Stimulated activated CD4-positive, alpha-beta T cell treated with anti-CD3 and anti-CD28 coated beads, Interleukin-15, amount 100 ng/mL, for 1 hour (primary cell): ENCODE data around the gene RNF32.

Source experiments
- DNase-seq, 2 donors: peaks; one replicate each; pipeline ENCODE4 v3.0.0-alpha.2; 2020; ENCODE audit warnings: low read depth in 1 of 2, low spot score in 1 of 2

RNF32 gene

DNA sequence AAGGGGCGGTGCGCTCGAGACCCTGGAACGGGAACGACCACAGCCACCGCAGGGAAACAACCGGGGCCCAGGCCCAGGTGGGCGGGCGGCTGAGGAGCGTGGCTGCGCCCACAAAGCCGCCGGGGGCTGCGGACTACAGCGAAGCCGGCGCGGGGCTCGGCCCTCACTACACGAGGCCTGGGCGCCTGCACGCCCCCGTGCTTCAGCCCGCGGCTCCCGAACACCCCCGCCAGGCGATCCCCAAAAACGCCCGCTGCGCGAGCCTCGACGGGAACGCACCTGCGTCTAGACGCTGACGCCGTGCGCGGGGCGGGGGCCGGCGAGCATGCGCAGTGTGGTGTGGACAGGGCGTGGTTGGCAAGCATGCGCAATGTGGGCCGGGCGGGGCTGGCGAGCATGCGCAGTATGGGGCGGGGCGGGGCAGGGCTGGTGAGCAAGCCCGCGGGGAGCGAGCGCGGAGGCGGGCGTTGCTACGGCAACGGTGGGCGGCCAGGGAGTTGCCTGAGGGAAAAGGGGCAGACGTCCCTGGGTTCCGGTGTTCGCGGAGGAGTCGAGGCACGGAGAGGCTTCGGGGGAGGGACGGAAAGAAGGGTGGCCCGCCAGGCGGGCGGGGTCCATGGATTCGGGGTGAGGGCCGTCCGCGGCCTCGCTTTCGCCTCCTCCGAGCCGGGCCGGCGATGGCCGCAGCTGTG, at the start of gene RNF32:
RNF32 (plus strand) TSS at position 518 of the 692 bp plus-strand sequence. CDS start 3,104 bp downstream, outside the sequence.
- peak; percentile 89 to 100 for DNase-seq

DNA sequence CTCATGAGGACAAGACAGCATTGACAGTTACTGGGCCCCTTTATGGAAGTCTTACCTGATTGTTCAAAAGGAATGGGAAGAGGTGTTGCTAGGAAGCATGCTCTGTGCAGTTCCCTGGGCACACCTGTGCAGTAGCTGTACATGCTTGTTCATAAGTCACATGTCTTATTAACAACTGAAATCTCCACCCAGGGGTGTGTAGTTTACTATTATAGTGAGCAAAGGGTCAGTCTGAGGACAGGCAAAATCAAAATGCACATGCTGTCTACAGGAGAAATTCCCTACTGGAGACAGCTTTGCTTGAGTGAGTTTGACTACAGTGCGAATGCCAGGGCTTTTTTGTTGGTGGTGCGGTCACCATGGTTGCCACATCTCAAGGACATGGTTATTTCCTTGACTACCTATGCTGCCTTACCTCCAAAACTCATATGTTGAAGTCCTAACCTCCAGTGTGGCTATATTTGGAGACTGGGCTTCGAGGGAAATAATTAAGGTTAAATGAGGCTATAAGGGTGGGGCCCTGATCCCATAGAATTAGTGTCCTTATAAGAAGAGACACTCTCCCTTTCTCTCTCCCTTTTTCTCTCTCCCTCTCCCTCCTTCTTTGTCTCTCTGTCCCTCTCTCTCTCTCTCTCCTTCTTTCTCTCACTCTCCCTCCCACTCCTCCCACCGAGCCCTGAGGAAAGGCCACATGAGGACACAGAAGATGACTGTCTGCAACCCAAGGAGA, 48.3 kb upstream of the RNF32 start:
- DNase-seq = no peak

DNA sequence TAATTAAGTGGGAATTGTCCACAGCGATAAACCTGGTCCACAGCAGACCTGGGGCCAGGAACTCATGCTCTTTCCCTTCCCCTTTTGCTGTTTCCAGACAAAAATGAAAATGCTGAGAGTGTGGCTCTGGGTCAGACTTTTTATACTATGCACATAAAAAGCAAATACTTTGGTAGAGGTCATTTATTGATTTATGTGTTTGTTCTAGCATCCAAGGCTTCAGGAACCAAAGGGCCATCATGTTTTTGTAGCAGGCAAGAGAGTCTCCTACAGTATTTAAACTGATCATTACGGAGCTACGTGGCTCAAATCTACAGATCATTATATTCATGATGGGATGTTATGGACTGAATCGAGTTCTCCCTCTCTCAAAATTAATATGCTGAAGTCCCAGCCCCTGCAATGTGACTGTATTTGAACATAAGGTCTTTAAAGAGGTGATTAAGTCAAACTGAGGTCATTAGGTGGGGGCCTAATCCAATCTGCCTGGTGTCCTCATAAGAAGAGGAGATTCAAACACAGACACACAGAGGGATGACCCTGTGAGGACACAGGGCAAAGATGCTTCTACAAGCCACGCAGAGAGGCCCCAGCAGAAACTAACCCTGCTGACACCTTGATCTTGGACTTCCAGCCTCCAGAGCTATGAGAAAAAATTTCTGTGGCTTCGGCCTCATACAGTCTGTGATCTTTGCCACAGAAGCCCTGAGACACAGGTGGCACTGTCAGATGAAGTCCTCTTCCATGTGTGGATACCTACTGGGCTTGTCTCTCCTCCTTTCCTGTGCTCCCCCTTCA, 46.1 kb upstream of the RNF32 start:
- no peak for DNase-seq

DNA sequence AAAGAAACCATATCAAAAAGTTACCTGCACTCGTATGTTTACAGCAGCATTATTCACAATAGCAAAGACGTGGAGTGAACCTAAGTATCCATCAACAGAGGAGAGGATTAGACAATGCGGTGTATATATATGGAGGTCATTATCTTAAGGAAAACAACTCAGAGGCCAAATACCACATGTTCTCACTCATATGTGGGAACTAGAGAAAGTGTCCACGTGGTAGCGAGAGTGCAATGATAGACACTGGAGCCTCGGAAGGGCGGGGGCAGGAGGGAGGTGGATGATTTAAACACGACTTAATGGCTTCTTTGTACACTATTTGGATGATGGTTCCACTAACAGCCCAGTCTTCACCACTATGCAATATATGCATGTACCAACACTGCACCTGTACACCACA, 40.1 kb upstream of the RNF32 start:
- no peak for DNase-seq

DNA sequence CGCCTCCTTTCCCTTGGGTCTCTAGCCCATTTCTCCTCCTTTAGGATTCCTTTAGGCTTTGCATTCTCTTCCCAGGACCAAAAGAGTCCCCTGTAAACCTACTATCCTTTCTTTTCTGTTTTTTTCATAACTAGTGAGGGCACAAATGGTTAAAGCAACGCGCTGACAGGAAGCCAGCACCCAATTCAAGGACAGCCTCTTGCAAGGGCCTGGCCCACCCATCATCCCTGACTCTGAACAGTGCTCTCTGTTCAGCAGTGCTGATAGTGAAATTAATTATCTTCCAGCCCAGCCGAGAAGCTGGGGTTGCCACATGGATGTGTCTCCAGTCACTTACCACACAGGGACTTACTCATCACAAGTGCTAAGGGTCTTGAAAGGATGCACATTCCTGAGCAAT, 38.3 kb upstream of the RNF32 start:
- no peak for DNase-seq

DNA sequence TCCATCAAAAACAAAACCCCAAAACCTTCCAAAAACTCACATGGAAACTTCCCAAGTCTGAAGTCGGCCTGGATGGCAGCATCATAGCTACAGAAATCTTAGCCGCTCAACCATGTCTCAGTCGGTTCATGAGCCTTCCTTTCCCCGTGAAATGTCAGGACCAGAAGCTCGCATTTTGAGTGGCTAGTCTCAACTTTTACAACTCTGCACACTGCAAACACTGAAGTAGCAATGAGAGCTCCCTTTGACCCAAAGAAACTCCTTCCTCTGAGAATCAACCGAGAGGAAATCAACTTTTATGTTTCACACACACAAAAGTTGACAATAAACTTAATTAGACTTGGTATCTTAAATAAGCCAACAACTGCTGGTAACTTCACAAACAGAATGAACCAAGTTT, 37.6 kb upstream of the RNF32 start:
- no peak for DNase-seq

DNA sequence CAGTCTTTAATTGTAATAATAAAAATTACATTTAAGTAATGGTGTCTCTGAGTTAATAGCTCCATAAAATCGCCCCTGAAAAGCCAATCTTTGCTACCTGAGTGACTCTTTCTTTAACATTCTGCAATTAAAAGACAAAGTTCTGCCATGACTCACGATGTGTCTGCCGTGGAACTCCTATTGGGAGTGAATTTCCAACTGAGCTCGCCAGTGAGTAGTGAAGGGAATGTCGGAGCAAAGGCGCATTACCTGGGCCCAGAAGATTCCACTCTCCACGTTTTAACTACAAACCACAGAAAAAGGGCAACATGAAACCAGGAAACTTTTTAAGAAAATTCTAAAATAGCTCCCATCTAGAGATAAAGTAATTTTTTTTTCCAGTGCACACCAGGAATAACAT, 36.9 kb upstream of the RNF32 start:
- DNase-seq = no peak

DNA sequence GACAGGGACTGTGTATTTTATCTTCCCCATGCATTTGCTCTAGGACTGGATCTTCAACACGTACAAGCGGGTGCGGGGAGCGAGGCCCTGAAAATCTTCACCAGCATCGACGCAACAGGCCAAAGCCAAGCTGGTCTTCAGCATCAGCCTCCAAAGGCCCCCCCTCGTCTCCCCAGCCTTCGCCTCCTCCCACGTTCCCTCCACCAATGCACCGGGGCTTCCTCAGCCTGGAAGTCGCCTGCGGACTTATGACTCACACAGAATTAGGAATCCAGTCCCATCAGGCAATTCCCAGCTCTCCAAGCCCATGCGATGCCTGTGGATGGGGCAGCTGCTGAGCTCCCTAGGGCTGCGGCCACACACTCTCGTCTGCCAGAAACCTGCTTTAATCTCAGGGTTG, 36.3 kb upstream of the RNF32 start:
- no peak for DNase-seq

DNA sequence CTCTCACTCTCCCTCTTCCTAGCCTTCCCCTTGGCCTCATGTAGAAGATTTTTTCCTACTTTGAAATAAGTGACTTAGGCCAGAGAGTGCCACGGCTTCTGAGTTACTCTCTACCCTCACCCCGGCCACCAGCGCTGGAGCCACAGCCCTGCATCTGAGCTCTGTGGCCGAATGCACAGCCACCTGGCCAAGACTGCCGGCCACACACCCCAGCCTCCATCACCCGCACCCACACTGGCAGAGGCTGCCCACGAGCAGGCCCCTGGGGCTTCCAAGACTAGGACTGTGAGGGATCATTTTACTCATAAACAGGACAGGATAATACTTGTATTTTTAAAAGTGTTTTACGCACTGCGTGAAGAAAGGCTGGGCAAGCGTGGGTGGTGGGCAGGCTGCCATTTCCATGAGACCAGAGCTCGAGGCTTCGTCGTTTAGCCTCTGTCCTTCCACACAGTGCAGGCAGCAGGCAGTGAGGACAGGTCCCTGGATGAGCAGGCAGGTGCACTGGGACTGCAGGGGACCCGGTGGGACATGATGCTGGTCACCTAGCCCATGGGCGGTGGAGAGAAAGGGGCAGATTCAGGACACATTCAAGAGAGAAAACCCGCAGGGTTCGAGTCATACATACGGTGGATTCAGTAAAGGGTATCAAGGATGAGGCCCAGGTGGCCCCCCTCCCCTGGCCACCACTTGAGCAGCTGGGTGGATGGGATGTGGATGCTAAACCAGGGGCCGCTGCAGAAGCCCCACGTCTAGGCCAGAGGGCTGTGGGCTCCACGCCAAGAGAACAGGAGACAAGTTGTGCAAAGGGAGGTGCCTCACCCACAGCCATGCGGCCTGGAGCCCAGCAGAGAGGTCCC, 35.5 kb upstream of the RNF32 start:
- no peak for DNase-seq

DNA sequence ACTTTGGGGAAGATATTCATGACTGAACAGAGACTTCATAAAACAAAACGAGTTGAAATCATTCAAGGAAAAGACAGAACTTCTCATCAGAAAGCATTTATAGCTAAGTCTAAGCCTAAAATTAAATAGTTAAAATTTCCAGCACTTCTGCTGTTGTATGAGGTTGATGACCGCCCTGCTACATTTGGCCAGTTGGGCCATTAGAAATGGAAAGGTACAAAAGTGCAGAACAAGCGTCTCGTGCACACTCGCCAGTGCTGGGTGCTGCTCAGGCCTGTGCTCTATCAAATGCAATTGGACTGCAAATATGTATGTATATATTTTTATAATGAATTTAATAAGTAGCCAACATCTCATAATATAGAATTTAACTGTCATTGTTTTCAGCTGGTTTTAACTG, 34.4 kb upstream of the RNF32 start:
- no peak for DNase-seq

DNA sequence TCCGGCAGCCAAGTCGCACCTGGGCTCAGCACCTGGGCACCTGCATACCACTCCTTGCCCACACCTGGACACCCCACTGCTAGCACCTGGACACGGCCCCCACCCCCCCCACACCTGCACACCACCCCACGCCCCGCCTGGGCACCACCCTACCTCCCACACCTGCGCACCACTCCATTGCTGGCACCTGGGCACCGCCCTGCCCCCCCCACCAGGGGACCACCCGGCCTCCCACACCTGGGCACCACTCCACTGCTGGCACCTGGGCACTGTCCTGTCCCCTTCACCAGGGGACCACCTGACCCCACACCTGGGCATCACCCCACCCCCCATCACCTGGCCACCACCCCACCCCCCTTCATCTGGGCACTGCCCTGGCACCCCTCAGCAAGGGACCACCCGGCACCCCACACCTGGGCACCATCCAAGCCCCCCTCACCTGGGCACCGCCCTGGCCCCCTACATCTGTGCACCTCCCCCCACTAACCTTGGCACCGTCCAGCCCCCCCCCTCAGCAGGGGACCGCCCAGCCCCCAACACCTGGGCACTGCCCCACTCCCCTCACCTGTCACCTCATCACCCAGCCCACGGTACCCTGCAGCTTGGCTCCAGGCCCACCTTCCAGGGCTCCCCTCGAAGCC, 33.8 kb upstream of the RNF32 start:
- DNase-seq = no peak

DNA sequence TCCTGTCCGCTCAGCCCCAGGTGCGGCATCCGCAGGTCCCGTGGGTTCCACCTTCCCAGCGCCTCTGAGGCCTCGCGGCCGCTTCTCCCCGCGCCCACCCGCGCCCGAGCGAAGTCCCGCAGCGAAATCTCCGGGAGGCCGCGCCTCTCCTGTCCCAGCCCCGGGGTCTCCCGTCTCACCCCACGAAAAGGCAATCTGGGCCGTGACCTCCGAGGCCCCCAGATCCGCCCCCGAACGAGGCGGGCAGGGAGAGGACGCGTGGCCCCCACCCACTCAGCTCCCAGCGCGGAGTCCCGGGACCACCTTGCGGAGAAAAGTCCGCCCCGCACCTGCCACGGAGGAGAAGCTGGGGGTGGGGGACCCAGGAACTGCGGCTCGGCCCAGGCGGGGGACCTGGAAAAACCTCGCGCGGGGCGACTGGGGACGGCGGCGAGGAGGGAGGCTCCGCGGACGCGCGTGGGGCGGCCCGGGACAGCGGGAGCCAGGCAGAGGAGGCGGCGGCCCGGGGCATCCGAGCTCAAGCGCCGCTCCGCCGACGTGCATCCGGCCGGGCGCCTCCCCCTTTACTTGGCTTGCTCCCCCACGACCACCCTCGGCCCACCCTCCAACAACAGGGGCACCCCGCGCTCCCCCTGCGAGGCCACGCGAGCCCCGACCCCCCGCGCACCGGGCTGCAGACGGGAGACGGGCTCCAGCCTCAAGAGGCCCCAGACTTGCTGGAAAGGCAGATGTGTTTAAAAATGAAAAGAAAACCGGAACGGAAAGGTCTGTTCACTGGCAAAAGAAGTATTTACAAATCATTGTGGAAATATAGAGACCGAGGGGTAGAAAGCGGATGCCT, 33.0 kb upstream of the RNF32 start:
- DNase-seq = no peak

DNA sequence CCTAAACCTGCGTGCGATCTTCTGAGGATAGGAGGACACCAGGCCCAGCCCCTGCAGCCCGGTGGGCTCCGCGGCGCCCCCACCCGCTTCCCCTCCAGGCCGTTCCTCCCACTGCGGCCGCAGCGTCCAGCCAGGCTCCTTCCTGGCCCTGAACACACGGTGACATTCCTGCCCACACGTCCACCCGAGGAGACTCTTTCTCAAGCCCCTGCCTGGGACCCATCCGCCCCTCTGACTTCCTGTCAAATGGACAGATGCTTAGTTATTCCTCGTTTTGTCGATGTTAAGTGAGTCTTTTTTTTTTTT, 32.4 kb upstream of the RNF32 start:
- no peak for DNase-seq

DNA sequence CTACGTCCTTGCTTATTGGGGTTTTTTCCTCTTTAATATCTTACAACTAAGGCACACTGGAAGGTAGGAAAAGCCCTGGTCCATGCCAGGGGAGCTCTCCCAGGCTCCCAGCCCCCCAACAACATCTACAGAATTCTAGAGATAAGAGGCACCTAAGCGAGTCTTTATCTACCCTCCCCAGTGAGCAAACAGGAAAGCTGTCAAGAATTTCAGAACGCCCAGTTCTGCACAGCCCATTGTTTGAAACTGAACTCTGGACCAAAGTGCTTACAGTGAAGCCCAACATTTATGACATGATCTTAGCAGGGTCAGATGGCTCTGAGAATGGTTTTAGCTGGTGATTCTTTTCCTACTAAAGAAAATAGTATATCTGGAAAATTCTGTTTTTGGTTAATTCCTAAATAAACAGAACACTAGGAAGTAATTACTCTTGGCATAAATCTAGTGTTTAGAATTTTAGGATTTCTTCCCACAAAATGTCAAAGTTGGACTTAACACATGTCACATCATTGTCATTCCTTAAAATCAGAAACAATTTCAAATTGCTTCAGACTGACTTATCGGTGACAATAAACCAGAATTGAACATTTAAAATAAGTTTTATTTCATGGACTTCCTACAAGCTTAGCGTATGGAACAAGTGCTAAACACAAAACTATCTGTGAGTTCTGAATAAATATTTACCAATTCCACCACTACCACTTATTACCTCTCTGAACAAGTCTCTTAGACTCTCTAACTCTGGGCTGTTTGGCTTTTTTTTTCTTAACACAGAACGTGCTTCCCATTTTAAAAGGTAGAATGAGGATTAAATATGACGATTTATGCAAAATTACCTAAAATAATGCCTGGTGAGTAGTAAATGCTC, 31.3 kb upstream of the RNF32 start:
- no peak for DNase-seq

DNA sequence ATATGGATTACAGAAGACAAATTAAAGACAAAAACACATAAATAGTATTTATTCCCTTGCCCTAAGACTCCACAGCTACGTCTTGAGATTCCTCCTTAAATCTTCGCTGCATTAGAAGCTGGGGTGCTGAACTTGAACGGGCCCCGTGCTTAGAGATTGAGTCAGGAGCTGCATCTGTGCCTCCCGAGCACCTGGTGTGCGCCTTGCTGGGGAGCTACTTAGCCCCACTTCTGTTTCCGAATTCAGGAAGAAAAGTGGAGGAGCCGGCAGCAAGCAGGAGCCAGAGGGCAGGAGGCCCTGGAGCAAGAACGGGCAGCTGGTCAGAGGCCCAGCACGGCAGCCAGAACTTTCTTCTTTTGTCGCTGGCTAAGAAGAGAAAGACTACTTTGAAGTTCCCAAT, 30.4 kb upstream of the RNF32 start:
- no peak for DNase-seq

DNA sequence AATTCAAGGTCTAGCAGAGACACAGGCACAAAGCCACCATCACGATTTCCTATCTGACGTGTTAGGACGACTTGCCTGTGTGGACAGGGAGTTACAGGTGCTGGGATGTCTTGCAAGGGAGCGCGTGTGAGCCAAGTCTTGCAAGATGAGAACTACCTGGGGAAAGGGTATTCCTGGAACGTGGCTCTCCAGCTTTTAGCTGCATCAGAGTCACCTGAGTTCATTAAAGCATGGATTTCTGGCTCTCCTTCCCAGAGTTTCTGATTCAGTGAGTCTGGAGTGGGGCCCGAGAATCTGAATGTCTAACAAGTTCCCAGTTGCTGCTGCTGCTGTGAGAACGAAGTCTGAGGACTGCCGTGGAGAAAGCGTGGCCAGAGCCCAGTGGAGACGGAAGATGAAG, 30.0 kb upstream of the RNF32 start:
- no peak for DNase-seq

DNA sequence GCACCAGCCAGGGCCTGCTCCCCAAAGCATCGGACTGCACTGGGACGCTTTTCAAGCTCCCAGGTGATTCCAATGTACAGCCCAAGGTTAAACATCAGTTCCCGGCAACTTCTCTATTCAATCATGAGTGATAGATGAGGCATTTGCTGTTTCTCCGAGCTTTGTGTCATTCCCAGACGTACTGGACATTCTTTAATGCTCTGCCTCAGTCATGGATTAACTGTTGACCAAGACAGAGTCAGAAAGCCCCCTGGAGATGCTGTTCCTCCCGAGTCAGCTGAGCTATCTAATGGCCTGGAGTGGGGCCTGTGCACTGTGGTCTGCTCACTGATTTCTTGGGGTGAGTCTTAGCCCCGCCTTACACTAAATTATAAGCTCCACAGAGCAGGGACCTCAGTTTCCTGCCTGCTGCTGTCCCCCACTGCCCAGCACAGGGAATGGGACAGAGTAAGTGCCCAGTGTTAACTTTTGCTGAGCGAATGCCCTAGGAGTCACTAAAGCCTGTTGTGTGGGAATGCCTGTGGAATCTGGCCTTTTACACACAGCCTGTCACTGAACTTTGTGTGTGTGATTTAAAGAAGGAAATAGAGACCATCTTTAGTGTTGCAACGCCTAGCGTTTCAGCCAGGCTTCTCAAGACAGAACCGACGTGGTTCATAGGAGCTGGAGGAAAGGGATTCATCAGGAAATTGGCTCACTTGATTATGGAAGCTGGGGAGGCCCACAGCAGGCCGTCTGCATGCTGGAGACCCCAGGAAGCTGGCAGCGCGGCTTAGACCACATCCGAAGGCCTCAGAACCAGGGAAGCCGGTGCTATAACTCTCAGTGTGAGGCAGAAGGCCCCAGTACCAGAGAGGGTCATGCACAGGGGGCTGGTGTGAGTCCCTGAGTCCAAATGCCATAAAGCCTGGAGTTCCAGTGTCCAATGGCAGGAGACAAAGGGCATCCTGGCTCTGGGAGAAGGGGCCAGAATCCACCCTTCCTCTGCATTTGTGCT, 29.3 kb upstream of the RNF32 start:
- DNase-seq = no peak

DNA sequence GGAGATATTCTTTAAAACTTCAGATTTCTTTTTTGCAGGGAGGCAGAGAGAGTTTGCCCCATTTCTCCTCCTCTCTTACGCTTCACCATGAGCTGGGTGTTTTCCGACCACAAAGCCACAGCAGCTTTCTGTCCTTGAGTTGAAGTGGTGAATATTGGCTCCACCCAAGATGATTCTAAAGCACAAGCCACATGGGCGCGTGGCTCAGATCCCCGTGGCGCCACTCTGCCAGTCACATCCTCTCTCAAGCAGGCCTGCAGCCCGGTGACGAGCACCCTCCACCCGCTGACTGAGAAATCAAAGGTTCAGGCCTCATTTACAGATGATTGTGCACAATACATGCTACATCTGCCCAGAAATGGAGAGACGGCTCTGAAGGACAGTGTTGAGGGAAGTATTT, 27.6 kb upstream of the RNF32 start:
- DNase-seq = peak; percentile 40 to 42
